DND-41 (cell line): ENCODE measurements around the gene EPHB4.

ENCODE experiments used
- ATAC-seq: fragments of 200-7000 bp; cut with Tn5 transposase; 3 replicates; pipeline ENCODE4 v1.9.1; 2021; ENCODE audit warnings: low read depth; ENCODE audit not compliant: insufficient read depth
- DNase-seq: peaks from one replicate; pipeline ENCODE4 v3.0.0-alpha.2; 2020
- H2AFZ ChIP-seq: 2 replicates; pipeline ENCODE4 v1.6.0; 2012; ENCODE audit warnings: low read depth, low read length
- H3K27ac ChIP-seq: 2 replicates; pipeline ENCODE4 v1.5.1; 2012; ENCODE audit warnings: low read length, inconsistent platforms
- H3K27me3 ChIP-seq: fragments of 200-600 bp; sonication (generic); 2 replicates; pipeline ENCODE4 v1.6.0; 2012; ENCODE audit warnings: low read length, mild to moderate bottlenecking, inconsistent platforms; ENCODE audit not compliant: insufficient read depth, poor library complexity
- H3K36me3 ChIP-seq: 2 replicates; pipeline ENCODE4 v1.5.1; 2012; ENCODE audit warnings: low read length, inconsistent platforms; ENCODE audit not compliant: insufficient read depth
- H3K4me1 ChIP-seq: 2 replicates; pipeline ENCODE4 v1.5.1; 2012; ENCODE audit warnings: mild to moderate bottlenecking, low read length; ENCODE audit not compliant: insufficient read depth
- H3K4me2 ChIP-seq: 2 replicates; pipeline ENCODE4 v1.6.0; 2012; ENCODE audit warnings: mild to moderate bottlenecking, moderate library complexity, low read length, inconsistent platforms; ENCODE audit not compliant: insufficient read depth
- H3K4me3 ChIP-seq, 2 experiments: fragments of 200-600 bp in 1 of 2; shearing (Covaris generic) in 1 of 2; 2 replicates each; pipeline ENCODE4 v1.5.1; 2012 to 2016; ENCODE audit warnings: inconsistent platforms in 2 of 2, low read length in 2 of 2, mild to moderate bottlenecking in 2 of 2, low read depth in 1 of 2, moderate library complexity in 1 of 2
- H3K79me2 ChIP-seq: 2 replicates; pipeline ENCODE4 v1.6.0; 2012; ENCODE audit warnings: low read length, inconsistent platforms; ENCODE audit not compliant: insufficient read depth
- H3K9ac ChIP-seq: 2 replicates; pipeline ENCODE4 v1.6.0; 2012; ENCODE audit warnings: low read depth, mild to moderate bottlenecking, inconsistent platforms, low read length, moderate library complexity
- H3K9me3 ChIP-seq: 2 replicates; pipeline ENCODE4 v1.5.1; 2012; ENCODE audit warnings: low read length, moderate library complexity, mild to moderate bottlenecking, inconsistent platforms; ENCODE audit not compliant: insufficient read depth, severe bottlenecking
- H4K20me1 ChIP-seq: 2 replicates; pipeline ENCODE4 v1.6.0; 2012; ENCODE audit warnings: low read length; ENCODE audit not compliant: insufficient read depth
- EZH2 ChIP-seq: IDR thresholded peaks from 3 replicates; pipeline ENCODE4 v1.6.1; 2012; ENCODE audit warnings: borderline replicate concordance, low read depth, mild to moderate bottlenecking, moderate library complexity, low read length, inconsistent platforms; ENCODE audit not compliant: severe bottlenecking
- TF ChIP-seq, protein P1 (sequence below): IDR thresholded peaks from 2 replicates; pipeline ENCODE4 v1.5.1; 2012; ENCODE audit warnings: borderline replicate concordance, low read length, moderate library complexity, mild to moderate bottlenecking; ENCODE audit not compliant: poor library complexity, severe bottlenecking; ENCODE audit errors: extremely low read depth

The EPHB4 gene

DNA sequence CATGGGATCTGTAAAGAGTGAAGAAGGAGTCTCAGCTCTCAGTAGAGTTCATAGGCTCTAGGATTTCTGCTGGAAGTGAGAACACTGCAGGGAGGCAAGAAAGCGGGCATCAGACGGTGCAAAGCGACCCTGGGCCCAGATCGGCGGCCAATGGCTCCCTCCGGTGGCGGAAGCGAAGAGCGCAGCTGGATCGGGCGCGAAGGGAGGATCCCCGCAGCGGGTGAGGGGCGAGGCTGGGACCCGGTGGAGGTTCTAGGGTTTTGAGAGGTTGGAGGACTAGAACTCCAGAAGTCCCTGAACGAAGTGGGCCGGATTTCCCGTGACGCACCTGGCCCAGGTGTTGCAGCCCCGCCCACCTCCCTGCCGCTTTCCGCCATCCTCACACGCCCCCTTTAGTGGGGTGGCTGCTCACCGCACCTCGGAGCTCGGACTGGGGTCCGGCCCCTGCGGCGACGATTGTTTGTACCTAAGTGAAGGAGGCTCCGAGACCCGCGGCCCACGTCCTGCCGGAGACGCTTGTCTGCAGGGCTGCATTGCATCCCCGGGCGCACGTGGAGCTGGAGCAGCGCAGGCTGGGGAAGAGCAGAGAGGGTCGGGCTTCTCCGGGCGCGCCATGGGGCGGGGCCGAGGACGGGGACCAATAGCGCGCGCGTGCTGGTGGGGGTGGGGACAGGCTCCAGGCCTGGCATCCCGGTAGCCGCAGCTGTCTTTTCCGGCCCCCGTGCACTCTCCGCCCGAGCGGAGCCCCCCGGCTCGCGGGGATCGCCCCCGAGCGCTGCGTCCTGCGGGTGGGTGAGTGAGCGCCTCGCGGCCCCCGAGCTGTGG lies 24.9 kb upstream of the EPHB4 start, which contains the start of gene SLC12A9:
TSS of gene SLC12A9 (plus strand) at position 666 of the 825 bp plus-strand sequence. CDS start 1,485 bp downstream, outside the sequence.
- peak within 1 kb of the TSS; percentile 94 for H2AFZ ChIP-seq
- peak within 1 kb of the TSS; percentile 72 for H3K27ac ChIP-seq
- ATAC-seq (peak; percentile 97), DNase-seq (peak; percentile 94)
- H4K20me1 ChIP-seq = no peaks in the 10 kb centered on the region
- H3K4me3 ChIP-seq = peak within 1 kb of the TSS; percentile 48 to 81; a peak in 3 of 4 replicates
- peak within 1 kb of the TSS; percentile 92 for H3K4me2 ChIP-seq
- H3K4me1 ChIP-seq = peaks cover 32% of the 10 kb centered on the region
- H3K9ac ChIP-seq = peak within 1 kb of the TSS; percentile 68
- no peak for TF ChIP-seq EZH2
- TF ChIP-seq, protein P1, sequence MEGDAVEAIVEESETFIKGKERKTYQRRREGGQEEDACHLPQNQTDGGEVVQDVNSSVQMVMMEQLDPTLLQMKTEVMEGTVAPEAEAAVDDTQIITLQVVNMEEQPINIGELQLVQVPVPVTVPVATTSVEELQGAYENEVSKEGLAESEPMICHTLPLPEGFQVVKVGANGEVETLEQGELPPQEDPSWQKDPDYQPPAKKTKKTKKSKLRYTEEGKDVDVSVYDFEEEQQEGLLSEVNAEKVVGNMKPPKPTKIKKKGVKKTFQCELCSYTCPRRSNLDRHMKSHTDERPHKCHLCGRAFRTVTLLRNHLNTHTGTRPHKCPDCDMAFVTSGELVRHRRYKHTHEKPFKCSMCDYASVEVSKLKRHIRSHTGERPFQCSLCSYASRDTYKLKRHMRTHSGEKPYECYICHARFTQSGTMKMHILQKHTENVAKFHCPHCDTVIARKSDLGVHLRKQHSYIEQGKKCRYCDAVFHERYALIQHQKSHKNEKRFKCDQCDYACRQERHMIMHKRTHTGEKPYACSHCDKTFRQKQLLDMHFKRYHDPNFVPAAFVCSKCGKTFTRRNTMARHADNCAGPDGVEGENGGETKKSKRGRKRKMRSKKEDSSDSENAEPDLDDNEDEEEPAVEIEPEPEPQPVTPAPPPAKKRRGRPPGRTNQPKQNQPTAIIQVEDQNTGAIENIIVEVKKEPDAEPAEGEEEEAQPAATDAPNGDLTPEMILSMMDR = peak; percentile 98
- no peaks in the 10 kb centered on the region for H3K27me3 ChIP-seq
- H3K79me2 ChIP-seq = peaks cover 18% of the 10 kb centered on the region
- H3K36me3 ChIP-seq = 0 out of 2 replicates have a peak, but pooled peaks cover 3% of the 10 kb centered on the region
- H3K9me3 ChIP-seq = no peaks in the 10 kb centered on the region

DNA sequence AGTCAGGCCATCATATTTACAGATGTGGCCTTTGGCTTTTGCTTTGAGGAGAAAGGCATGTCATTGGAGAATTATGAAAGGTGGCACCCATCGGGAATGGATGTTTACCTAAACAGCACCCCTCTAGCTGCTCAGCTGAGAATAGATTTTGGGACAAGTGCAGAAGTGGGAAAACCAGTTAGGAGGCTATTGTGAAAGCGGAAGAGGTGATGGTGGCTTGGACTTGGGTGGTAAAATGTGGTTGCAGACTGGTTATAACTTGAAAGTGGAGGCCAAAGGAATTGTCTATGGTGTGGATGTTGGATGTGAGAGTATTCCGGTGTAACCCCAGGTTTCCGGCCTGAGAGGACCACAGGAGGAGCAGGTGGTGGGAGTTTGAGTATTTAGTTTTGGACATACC lies 20.0 kb upstream of the EPHB4 start:
- no peak overlapping the region for H3K4me2 ChIP-seq
- H3K9me3 ChIP-seq = no peaks in the 10 kb centered on the region
- H3K4me1 ChIP-seq = peaks cover 14% of the 10 kb centered on the region
- no peak overlapping the region for H3K9ac ChIP-seq
- ATAC-seq = no peak
- no peak overlapping the region for H3K27ac ChIP-seq
- TF ChIP-seq, protein P1 = no peak
- TF ChIP-seq EZH2 = no peak
- H3K36me3 ChIP-seq = no peaks in the 10 kb centered on the region
- no peaks in the 10 kb centered on the region for H3K27me3 ChIP-seq
- no peaks in the 10 kb centered on the region for H3K79me2 ChIP-seq
- no peak for DNase-seq
- H3K4me3 ChIP-seq = no peak overlapping the region
- H2AFZ ChIP-seq = no peak overlapping the region
- no peaks in the 10 kb centered on the region for H4K20me1 ChIP-seq

DNA sequence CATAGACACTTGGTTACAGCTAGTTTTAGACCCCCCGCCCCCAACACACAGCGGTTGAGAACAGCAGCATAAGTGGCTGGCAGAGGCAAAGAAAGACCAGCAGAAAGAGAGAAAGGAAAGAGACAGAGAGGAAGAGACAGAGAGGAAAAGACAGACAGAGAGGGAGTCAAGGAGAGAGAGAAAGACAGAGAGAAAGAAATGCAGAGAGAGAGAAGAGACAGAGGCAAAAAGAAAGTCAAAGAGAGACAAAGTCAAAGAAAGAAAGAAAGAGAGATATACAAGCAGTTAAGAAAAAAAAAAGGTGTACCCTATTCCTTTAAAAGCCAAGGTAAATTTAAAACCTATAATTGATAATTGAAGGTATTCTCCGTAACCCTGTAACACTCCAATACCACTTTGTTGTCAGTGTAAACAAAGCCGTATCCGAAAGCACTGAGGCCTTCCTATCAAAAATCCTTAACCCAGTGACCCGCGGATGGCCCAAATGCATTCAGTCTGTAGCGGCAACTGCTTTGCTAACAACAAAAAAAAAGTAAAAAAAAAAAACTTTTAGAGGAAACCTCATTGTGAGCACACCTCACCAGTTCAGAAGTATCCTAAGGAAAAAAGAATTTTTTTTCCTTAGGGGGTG lies 13.3 kb upstream of the EPHB4 start:
- ATAC-seq = no peak
- no peak overlapping the region for H2AFZ ChIP-seq

More for the DNA sequence above, 13.3 kb upstream of the EPHB4 start:
- TF ChIP-seq, protein P1 = no peak
- no peak for TF ChIP-seq EZH2
- no peaks in the 10 kb centered on the region for H3K9me3 ChIP-seq
- H3K4me3 ChIP-seq = no peak overlapping the region
- H3K4me2 ChIP-seq = no peak overlapping the region
- no peak for DNase-seq
- no peaks in the 10 kb centered on the region for H3K79me2 ChIP-seq
- H3K4me1 ChIP-seq = no peaks in the 10 kb centered on the region
- no peak overlapping the region for H3K9ac ChIP-seq
- H3K36me3 ChIP-seq = no peaks in the 10 kb centered on the region
- no peaks in the 10 kb centered on the region for H4K20me1 ChIP-seq
- H3K27ac ChIP-seq = no peak overlapping the region
- no peaks in the 10 kb centered on the region for H3K27me3 ChIP-seq
